Esophagus squamous epithelium (tissue), 4 donors: Measurements from ENCODE around the gene SPEF2.

Source experiments
- CTCF ChIP-seq, 6 experiments: fragments of 450-650 bp in 4 of 6; fragments of 200-600 bp in 2 of 6; sonication (generic) in 2 of 6; IDR thresholded peaks; one replicate each; pipeline ENCODE4 v1.5.1; 2016 to 2019; ENCODE audit warnings: antibody characterized with exemption in 6 of 6, mild to moderate bottlenecking in 4 of 6, moderate library complexity in 4 of 6
- POLR2A ChIP-seq, 4 donors: fragments of 450-650 bp; IDR thresholded peaks; one replicate each; pipeline ENCODE4 v1.6.1; 2017; ENCODE audit warnings: antibody characterized with exemption in 4 of 4, mild to moderate bottlenecking in 4 of 4, moderate library complexity in 3 of 4

DNA sequence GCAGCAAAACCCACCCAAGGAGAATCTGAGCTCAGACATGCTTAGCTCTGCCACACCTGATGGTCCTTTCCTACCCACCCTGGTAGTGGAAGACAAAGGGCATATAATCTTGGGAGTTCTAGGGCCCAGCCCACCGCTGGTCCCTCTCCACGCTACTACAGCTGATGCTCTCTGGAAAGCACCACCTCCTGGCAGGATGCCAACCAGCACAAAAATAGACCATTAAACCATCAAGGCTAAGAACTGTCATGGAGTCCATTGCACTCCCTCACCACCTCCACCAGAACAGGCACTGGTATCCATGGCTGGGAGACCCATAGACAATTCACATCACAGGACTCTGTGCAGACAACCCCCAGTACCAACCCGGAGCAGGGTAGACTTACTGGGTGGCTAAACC is 128.0 kb downstream of the SPEF2 start:
- TF ChIP-seq POLR2A (IDR thresholded peaks at IDR 0.05) (no peak), CTCF (IDR thresholded peaks at IDR 0.05) (no peak)
